Middle frontal gyrus (tissue), 1 donor: ENCODE data around the gene GAK.
"Not testable (repeated sequence)": the region's sequence is repeated elsewhere in the genome, so short reads cannot be mapped to it uniquely, and the experiment has no call there.

Source experiments
- DNase-seq: peaks from one replicate; pipeline ENCODE4 v3.0.0-alpha.2; 2015; ENCODE audit warnings: low spot score; ENCODE audit errors: extremely low spot score

Gene GAK

GRCh38 chr4:819401-820229 is 112.5 kb downstream of the GAK start:
- no peak for DNase-seq

- DNase-seq = no peak
These were observed 113.8 kb downstream of the GAK start for GRCh38 chr4:818106-818921.

DNA sequence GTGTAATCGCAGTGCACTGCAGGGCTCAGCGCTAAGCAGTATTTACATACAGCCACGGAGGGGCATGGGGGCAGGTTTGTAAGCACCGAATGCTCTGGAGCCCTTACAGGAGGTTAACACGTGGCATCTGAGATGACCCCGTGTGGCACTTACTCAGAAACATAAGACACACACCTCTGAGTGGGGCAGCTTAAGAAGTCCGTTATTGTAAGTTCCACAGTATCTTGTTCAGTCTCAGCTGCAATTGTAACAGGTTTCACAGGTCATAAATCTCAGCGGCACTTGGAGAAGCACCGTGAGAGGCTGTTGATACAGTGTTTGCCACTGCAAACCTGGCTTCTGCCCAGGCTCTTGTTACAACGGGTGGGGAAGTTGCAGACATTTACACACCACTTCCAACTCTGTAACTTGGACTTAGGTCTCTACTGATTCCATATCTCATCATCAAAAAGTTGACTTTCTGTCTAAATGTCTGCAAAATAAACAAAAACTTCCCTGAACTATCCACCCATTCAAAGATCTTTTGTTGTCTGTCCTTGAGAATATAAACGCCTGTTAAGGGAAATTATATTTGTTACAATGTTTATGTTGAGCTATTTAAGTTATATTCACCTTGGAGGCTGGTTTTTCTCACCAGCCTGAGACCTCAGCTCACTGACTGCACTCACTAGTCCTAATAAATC is 116.5 kb downstream of the GAK start:
- no peak for DNase-seq

GRCh38 chr4:814312-814850 is 117.7 kb downstream of the GAK start:
- DNase-seq = no peak

DNA sequence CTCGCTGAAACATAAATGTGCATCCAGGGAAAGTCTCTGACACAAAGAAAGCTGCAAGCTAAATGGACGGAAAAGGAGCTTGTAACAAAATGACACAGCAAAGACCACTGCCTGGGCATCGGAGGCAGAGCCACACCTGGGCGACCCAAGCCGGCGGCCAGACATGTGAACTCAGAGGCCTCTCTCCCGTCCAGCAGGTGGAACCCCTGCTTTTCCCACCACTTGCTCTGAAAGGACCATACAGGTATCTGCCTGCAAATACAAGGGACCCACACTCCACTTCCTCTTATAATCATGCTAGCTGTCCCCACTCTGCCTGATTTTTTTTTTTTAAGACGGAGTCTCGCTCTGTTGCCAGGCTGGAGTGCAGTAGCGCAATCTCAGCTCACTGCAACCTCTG is 118.2 kb downstream of the GAK start:
- no peak for DNase-seq

DNA sequence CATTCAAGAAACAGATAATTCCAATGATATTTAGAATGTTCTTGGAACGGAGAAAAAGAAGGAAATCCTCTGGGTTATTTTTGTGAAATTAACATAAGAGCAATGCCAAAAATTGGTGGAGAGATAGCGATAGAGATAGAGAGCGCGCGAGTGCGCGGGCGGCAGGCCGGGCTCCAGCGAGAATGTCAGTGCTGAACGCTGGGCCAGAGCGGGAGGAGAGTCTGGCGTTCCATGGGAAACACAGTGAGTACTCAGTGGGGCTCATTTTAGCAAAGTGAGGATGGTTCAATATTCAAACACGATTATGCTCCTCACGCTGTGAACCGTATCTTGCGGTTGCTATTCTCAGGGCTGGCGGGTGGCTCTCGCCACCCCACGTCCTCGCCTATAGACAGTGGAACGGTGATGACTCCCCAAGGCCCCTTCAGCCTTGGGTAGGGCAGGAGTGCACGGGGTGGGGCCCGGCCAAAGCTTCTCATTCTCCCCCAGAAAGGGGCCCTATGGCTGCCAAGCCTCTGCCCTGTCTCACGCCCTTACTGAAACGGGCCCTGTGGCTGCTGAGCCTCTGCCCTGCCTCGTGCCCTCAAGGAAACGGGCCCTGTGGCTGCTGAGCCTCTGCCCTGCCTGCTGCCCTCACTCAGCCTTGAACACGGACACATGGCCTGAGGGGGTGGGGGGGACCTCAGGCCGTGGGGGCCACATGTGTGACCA is 123.1 kb downstream of the GAK start:
- DNase-seq = peak; percentile 27

- no peak for DNase-seq
These were observed 124.3 kb downstream of the GAK start for GRCh38 chr4:807792-808191.

DNA sequence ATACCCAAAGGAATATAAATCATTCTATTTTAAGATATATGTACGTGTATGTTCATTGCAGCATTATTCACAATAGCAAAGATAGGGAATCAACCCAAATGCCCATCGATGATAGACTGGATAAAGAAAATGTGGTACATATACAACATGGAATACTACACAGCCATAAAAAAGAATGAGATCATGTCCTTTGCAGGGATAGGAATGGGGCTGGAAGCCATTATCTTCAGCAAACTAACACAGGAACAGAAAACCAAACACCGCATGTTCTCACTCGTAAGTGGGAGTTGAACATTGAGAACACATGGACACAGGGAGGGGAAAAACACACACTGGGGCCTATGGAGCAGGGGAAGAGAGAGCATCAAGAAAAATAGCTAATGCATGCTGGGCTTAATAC is 125.1 kb downstream of the GAK start:
- DNase-seq = not testable (repeated sequence)

DNA sequence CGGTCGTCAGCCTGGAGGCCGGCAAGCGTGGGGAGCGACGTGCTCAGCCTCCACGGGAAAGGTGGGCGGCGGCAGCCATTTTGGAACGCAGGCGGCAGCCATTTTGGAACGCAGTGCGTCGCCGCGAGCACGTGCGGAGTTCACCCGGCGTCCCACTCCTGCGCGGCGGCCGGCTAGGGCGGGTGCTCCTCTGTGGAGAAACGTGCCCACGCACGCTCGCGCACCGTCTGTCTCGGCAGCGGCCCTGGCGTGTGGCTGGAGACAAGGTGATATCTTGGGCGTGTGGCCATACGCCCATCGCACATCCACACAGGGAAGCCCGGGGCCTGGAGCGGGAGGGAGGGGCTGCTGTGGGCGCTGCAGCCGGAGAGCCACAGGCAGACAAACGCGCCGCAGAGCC is 127.3 kb downstream of the GAK start:
- no peak for DNase-seq

DNA sequence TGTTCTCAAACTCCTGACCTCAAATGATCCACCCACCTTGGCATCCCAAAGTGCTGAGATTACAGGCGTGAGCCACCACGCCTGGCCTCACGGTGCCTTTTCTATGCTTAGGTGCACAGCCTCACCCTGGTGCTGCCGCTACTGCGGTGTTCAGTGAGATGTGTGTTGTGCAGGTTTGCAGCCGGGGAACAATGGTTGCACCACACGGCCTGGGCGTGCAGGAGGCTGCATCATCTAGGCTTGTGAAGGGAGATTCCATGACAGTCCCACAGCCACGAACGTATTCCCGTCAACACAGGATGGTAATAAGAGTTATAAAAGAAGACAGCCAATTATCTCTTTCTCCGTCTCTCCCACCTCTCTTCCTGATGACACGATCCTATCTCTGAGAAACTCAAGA is 128.2 kb downstream of the GAK start:
- no peak for DNase-seq

- DNase-seq = no peak
These were observed 130.5 kb downstream of the GAK start for GRCh38 chr4:801436-802124.
